ENCODE measurements around the gene CACYBP.
A peak's percentile ranks its signal among the peaks of the same experiment; 100 is the strongest.

The CACYBP gene

DNA sequence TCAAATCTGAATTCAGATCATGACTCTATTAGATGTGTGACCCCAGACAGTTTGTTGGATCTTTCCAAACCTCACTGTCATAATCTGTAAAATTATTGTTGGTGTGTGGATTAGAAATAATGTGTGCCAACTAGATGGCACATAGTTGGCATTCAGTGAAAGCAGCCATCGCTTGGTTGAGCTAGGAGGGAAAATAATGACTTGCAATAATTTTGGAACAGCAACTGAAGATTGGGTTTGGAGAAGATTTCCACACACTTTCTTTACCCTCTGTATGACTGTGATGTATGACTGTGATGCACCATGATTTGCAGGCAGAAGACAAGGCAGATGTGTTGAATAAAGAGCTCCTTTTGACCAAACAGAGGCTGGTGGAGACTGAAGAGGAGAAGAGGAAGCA, 24.0 kb upstream of the CACYBP start:
- DNase-seq = no peak

- no peak for DNase-seq
These were observed 23.2 kb upstream of the CACYBP start for GRCh38 chr1:174976436-174977108.

GRCh38 chr1:174982971-174983689, 16.6 kb upstream of the CACYBP start:
- DNase-seq = no peak

GRCh38 chr1:174984952-174985351, 14.8 kb upstream of the CACYBP start:
- DNase-seq = no peak

- no peak for DNase-seq
These were observed 11.2 kb upstream of the CACYBP start for GRCh38 chr1:174988539-174988938.

DNA sequence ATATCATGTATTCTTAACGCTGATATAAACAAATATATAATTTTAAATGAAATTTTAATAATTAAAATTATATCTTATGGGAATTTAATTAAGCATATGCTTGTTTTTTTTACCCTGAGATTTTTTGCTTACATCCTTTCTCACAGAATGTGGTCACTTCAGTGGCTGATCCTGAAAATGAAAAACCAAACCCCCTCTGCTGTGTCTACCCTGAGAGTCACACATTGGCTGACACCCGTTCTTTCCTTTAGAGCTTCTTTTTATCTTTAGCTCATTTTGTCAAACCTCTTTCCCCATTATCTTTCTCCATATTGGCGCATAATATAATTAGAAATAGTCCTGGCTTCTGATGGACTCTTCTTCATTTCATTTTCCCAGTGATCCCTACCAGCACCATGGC, 10.8 kb upstream of the CACYBP start:
- no peak for DNase-seq

GRCh38 chr1:174989536-174990220, 10.1 kb upstream of the CACYBP start:
- DNase-seq = no peak

- DNase-seq = peak; percentile 9
These were observed 9.3 kb upstream of the CACYBP start for GRCh38 chr1:174990382-174990999.

GRCh38 chr1:174991473-174991872, 8.3 kb upstream of the CACYBP start:
- no peak for DNase-seq

DNA sequence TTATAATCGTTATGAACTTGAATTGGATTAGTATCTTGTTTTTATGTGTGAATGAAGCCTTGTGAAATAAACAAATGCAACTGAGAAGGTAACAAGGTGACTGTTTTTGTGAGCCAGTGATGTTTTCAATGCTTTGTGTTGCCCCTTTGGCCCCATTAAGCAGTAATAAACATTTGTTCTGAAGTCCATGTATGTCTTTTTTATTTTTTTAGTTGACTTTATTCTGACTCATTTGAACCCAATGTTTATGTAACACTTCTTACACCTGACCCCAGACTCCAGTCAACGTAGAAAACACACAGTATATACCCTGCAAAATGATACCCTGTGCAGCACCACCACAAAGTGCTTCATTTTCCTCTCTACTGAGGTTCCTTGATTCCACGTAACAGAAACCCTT, 4.6 kb upstream of the CACYBP start:
- DNase-seq = no peak

- no peak for DNase-seq
These were observed 3.8 kb upstream of the CACYBP start for GRCh38 chr1:174995916-174996315.

DNA sequence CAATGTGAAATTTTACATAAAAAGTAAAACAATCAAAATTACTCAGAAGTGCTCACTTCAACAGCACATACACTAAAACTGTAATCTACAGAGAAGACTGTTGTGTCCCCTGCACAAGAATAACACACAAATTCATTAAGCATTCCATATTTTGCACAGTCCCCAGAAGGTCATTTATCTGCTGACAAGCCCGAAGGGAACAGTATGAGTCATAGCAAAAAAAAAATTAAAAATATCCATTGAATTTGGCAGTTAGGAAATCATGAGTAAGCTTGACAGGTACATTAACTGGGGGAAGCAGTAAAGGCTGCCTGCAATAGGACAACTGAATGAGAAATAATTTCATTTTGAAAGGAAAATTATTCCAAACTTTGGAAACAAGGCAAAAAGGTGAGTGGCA, 3.3 kb upstream of the CACYBP start:
- no peak for DNase-seq

GRCh38 chr1:174997041-174997440, 2.7 kb upstream of the CACYBP start:
- DNase-seq = no peak

- DNase-seq = peak; percentile 64
These were observed 1.1 kb upstream of the CACYBP start for GRCh38 chr1:174998569-174999215.

- peak; percentile 97 for DNase-seq
These were observed 371 bp upstream of the CACYBP start for GRCh38 chr1:174999216-174999935.

GRCh38 chr1:175000697-175001187, 995 bp downstream of the CACYBP start:
- no peak for DNase-seq

DNA sequence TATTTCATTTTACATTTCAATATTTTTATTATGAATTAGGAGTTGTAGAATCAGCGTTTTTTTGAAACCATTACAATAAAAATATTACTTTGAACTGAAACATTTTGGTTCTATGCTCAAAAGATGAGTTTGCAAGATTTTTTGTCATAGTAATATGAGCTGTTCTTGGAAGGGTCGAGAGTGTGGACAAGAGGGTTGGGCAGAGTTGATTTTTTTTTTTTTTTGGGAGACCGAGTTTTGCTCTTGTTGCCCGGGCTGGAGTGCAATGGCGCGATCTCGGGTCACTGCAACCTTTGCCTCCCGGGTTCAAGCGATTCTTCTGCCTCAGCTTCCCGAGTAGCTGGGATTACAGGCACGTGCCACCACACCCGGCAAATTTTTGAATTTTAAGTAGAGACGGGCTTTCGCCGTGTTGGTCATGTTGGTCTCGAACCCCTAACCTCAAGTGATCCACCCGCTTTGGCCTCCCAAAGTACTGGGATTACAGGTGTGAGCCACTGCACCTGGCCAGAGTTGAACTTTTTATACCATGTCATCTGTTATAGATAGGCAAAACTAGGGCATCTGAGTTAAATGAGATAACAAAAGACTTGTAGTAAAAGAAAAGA, 3.3 kb downstream of the CACYBP start:
- DNase-seq = no peak

DNA sequence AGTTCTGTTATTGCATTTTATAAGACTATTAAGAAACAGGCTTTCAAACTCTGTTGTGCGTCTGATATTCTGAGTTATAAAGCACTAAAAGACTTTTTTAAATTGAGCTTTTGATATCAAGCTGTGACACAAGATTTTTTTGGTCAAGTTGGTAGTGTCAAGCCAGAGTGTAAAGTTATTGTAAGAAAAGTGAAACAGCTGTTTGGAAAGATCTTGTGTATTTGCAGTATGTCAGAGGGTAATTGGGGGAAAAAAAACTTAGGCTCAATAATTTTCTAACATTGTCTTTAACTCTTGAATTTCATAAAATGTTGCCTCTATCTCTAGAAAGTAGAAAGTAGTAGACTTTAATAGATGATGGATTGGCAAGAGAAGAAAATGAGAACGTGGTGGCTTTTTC, 3.8 kb downstream of the CACYBP start:
- no peak for DNase-seq

DNA sequence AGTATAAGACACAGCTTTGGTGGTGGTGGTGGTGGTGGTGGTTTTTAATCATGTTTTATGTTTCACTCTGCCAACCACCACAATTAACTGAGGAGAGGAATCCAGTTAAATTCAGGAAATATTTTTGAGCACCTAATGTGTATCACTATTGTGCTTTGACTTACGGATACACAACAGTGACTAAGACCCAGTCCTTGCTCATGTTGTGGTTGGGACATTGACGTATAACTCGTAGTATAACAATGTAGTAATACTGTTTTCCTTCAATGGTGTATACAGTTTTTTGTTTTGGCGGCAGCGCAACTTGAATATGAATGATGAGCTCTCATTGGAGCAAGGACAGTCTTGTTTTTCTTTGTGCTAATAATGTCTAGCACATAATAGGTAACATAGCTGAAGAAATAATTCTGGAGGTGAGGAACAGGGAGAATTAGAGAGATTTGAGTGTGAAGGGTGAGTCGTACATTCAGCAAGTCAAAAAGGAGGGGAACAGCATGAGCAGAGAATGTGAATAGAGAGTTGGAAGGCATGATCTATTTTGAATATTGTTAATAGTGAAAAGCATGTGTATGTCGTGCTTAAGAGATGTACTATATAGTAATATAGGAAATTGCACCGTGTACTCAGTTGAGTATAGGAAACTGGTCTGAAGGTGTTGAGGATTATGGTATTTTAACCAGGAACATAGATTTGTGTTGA, 5.5 kb downstream of the CACYBP start:
- DNase-seq = no peak

- no peak for DNase-seq
These were observed 9.8 kb downstream of the CACYBP start for GRCh38 chr1:175009532-175009931.

- DNase-seq = no peak
These were observed 13.7 kb downstream of the CACYBP start for GRCh38 chr1:175013445-175013844.

Measured in DMS79 (cell line).